HCT116 (cell line): ENCODE data around the gene MEI1. TPM values are rescaled to one million over a fixed set of nuclear protein-coding genes. Genes with fewer than 3 reads are reported as not detected.
A peak's percentile ranks its signal among the peaks of the same experiment; 100 is the strongest.

Experiments
- ATAC-seq: fragments of 200-7000 bp; cut with Tn5 transposase; 2 replicates; pipeline ENCODE4 v1.9.1; 2020; ENCODE audit warnings: mild to moderate bottlenecking, moderate library complexity
- BruUV-seq: library from RNA; stranded (reverse); fragments of 400-500 nt; replicated peaks from 2 replicates; lab custom pipeline; 2021; lab: Mats Ljungman, UMichigan
- CTCF ChIA-PET: fragments of 300-600 bp; sonication (Branson Sonifier 250); formaldehyde crosslinking; loops from one replicate; lab custom pipeline; 2021; ENCODE audit warnings: antibody characterized with exemption; lab: Charles Lee
- POLR2A ChIA-PET: fragments of 300-600, 350-600 bp; sonication (Branson Sonifier 250); formaldehyde crosslinking; loops from one replicate; lab custom pipeline; 2021; ENCODE audit warnings: antibody characterized with exemption; lab: Charles Lee
- RAD21 ChIA-PET, 2 experiments: fragments of 300-600 bp; sonication (Branson Sonifier 250); formaldehyde crosslinking; loops; one replicate each; lab custom pipeline; 2023; ENCODE audit warnings: low total read pairs in 2 of 2; ENCODE audit not compliant: uncharacterized antibody in 2 of 2, unreplicated experiment in 2 of 2, low non-redundant PET in 1 of 2; lab: Charles Lee
- DNase-seq: peaks from one replicate; pipeline ENCODE4 v3.0.0-alpha.2; 2010; ENCODE audit warnings: low read depth, low spot score
- H2AFZ ChIP-seq: fragments of 200-600 bp; shearing (Covaris generic), sonication (generic); 2 replicates; pipeline ENCODE4 v1.6.1; 2017; ENCODE audit warnings: low read depth, mixed run types, mixed read lengths, antibody characterized with exemption, low read length; ENCODE audit not compliant: poor library complexity, severe bottlenecking
- H3K27ac ChIP-seq: 2 replicates; pipeline ENCODE4 v1.5.1; 2012; ENCODE audit warnings: low read depth, low read length
- H3K27me3 ChIP-seq: fragments of 200-600 bp; sonication (generic); 2 replicates; pipeline ENCODE4 v1.6.1; 2016; ENCODE audit warnings: mixed run types, low read length, mixed read lengths; ENCODE audit not compliant: insufficient read depth
- H3K36me3 ChIP-seq, 2 experiments: fragments of 200-500 bp in 1 of 2; fragments of 200-600 bp in 1 of 2; sonication (Bioruptor generic) in 1 of 2; sonication (generic) in 1 of 2; 2 replicates each; pipeline versions ENCODE4 v1.5.1 to v1.6.1; 2014 to 2016; ENCODE audit warnings: low read length in 2 of 2, inconsistent platforms in 1 of 2, mixed read lengths in 1 of 2, mixed run types in 1 of 2; ENCODE audit not compliant: insufficient read depth in 2 of 2, control insufficient read depth in 1 of 2
- H3K4me1 ChIP-seq, 2 experiments: fragments of 200-600 bp in 1 of 2; sonication (generic) in 1 of 2; 2 replicates each; pipeline versions ENCODE4 v1.5.1 to v1.6.1; 2012 to 2017; ENCODE audit warnings: low read length in 2 of 2, inconsistent platforms in 1 of 2, mild to moderate bottlenecking in 1 of 2, mixed read lengths in 1 of 2, mixed run types in 1 of 2, moderate library complexity in 1 of 2; ENCODE audit not compliant: insufficient read depth in 2 of 2, control insufficient read depth in 1 of 2
- H3K4me2 ChIP-seq: fragments of 200-600 bp; sonication (generic); 2 replicates; pipeline ENCODE4 v1.6.1; 2017; ENCODE audit warnings: mixed run types, low read length, mixed read lengths
- H3K4me3 ChIP-seq, 2 experiments: fragments of 200-600 bp in 1 of 2; sonication (generic) in 1 of 2; replicated peaks in 1 of 2; 2 replicates each; pipeline ENCODE4 v1.5.1; 2011 to 2016; ENCODE audit warnings: low read length in 2 of 2, control low read depth in 1 of 2, low read depth in 1 of 2, mild to moderate bottlenecking in 1 of 2, mixed read lengths in 1 of 2, mixed run types in 1 of 2
- H3K79me2 ChIP-seq: fragments of 200-600 bp; sonication (generic); 2 replicates; pipeline ENCODE4 v1.6.1; 2017; ENCODE audit warnings: mild to moderate bottlenecking, mixed run types, low read length, moderate library complexity, mixed read lengths; ENCODE audit not compliant: insufficient read depth
- H3K9ac ChIP-seq: fragments of 200-600 bp; sonication (generic); 2 replicates; pipeline ENCODE4 v1.6.1; 2016; ENCODE audit warnings: low read length, mixed read lengths
- H3K9me2 ChIP-seq: fragments of 200-600 bp; sonication (generic), shearing (Covaris generic); 2 replicates; pipeline ENCODE4 v1.6.1; 2017; ENCODE audit warnings: mixed run types, mild to moderate bottlenecking, moderate library complexity; ENCODE audit not compliant: insufficient read depth
- H3K9me3 ChIP-seq, 2 experiments: fragments of 200-500 bp in 1 of 2; fragments of 200-600 bp in 1 of 2; sonication (Bioruptor generic) in 1 of 2; sonication (generic) in 1 of 2; 2 replicates each; pipeline ENCODE4 v1.6.1; 2014 to 2017; ENCODE audit warnings: low read length in 2 of 2, mixed read lengths in 2 of 2, inconsistent platforms in 1 of 2, low read depth in 1 of 2, mild to moderate bottlenecking in 1 of 2, mixed run types in 1 of 2, moderate library complexity in 1 of 2; ENCODE audit not compliant: control insufficient read depth in 1 of 2, insufficient read depth in 1 of 2
- H4K20me1 ChIP-seq: fragments of 200-600 bp; sonication (generic), shearing (Covaris generic); 2 replicates; pipeline ENCODE4 v1.6.1; 2017; ENCODE audit warnings: mixed run types, mild to moderate bottlenecking, moderate library complexity; ENCODE audit not compliant: insufficient read depth
- CTCF ChIP-seq, 3 experiments: fragments of 200-600 bp in 1 of 3; sonication (generic) in 1 of 3; IDR thresholded peaks in 2 of 3; conservative IDR thresholded peaks in 1 of 3; 2 replicates each; pipeline ENCODE4 v1.5.1; 2012 to 2017; ENCODE audit warnings: low read depth in 2 of 3, low read length in 2 of 3, antibody characterized with exemption in 1 of 3, borderline replicate concordance in 1 of 3, control low read depth in 1 of 3, mild to moderate bottlenecking in 1 of 3, mixed read lengths in 1 of 3, mixed run types in 1 of 3, moderate library complexity in 1 of 3; ENCODE audit not compliant: insufficient read depth in 1 of 3
- EGR1 ChIP-seq: IDR thresholded peaks from 2 replicates; pipeline ENCODE4 v1.6.1; 2012; ENCODE audit warnings: low read depth
- EZH2 ChIP-seq: fragments of 200-600 bp; sonication (generic); IDR thresholded peaks from 2 replicates; pipeline ENCODE4 v1.6.1; 2017; ENCODE audit warnings: antibody characterized with exemption, mixed run types
- JUND ChIP-seq: IDR thresholded peaks from 2 replicates; pipeline ENCODE4 v1.6.1; 2012
- MAX ChIP-seq: IDR thresholded peaks from 2 replicates; pipeline ENCODE4 v1.6.1; 2012
- RAD21 ChIP-seq: IDR thresholded peaks from 2 replicates; pipeline ENCODE4 v1.6.1; 2012; ENCODE audit warnings: low read depth, mild to moderate bottlenecking
- SIN3A ChIP-seq: IDR thresholded peaks from 2 replicates; pipeline ENCODE4 v1.6.1; 2012; ENCODE audit warnings: low read depth
- intact Hi-C: fragments of 100-400 bp; cut with micrococcal nuclease; formaldehyde crosslinking; loops from 2 replicates; pipeline ENCODE4 v1.10.0; 2022
- total RNA-seq: library from RNA; stranded (reverse); gene quantifications from one replicate; pipeline ENCODE4 v1.2.1, GENCODE V29; 2021; ENCODE audit not compliant: unreplicated experiment

The MEI1 gene
- total RNA-seq, 1 experiment from 2014 or later, result 0.64 TPM

GRCh38 chr22:41697126-41697775 is 2.1 kb upstream of the MEI1 start:
- POLR2A ChIA-PET, result interaction anchor here (1.3 to 3.6 kb wide), 2 partner anchors 9 to 103 kb away, joined by 6 to 9 read pairs; partner anchors contain the start of genes CCDC134 and SNU13
- Histone ChIP-seq H3K27me3 (no peaks in the 10 kb centered on the region), H2AFZ (no peak overlapping the region), H3K79me2 (no peaks in the 10 kb centered on the region), H3K4me2 (peak overlapping the region; percentile 46), H3K27ac (peak overlapping the region; percentile 45), H3K9me3 (no peaks in the 10 kb centered on the region), H3K4me3 (no peak overlapping the region), H4K20me1 (no peaks in the 10 kb centered on the region), H3K4me1 (peaks cover 3 to 12% of the 10 kb centered on the region in 2 experiments), H3K9ac (0 out of 2 replicates have a peak overlapping the region, but pooled peaks have one; percentile 22), H3K36me3 (peaks cover 0 to 3% of the 10 kb centered on the region in 2 experiments; a peak in 1 of 4 replicates), H3K9me2 (no peaks in the 10 kb centered on the region)
- RAD21 ChIA-PET, result interaction anchor here (0.6 to 1.8 kb wide), 12 partner anchors 49 to 250 kb away, joined by 3 to 9 read pairs (median 3); partner anchors contain the start of gene CCDC134 (in 2 of the 2)
- ATAC-seq (peak; percentile 91), DNase-seq (peak; percentile 68)
- TF ChIP-seq EGR1 (no peak), CTCF (IDR thresholded peaks at IDR 0.05 in 2 of 3, conservative IDR thresholded peaks at IDR 0.05 in 1 of 3; ENCODE audit: borderline replicate concordance in 1 of 3, insufficient read depth in 1 of 3, low read depth in 2 of 3, low read length in 2 of 3) (peak; percentile 96 to 99 (median 98)), JUND (no peak), RAD21 (peak; percentile 95)
- intact Hi-C loops, result loop anchor here (1.0 kb wide), 2 partner anchors 160 to 244 kb away; no protein-coding TSS in a partner anchor
- no TSS peak for BruUV-seq
- CTCF ChIA-PET, result interaction anchor here (0.6 to 3.5 kb wide), 46 partner anchors 8 to 747 kb away, joined by 3 to 62 read pairs (median 5); partner anchors contain the start of genes CCDC134, CENPM, DESI1 and PMM1

GRCh38 chr22:41700108-41700364 is 733 bp downstream of the MEI1 start:
- no peak overlapping the region for H3K27ac ChIP-seq
- ChIA-PET RAD21 (no interaction called here), POLR2A (interaction anchor here (3.6 kb wide), 1 partner anchor 11 kb away, joined by 9 read pairs; the partner anchor contains the start of gene SNU13), CTCF (no interaction called here)
- no peaks in the 10 kb centered on the region for H3K9me3 ChIP-seq
- DNase-seq (no peak), ATAC-seq (no peak)
- no peaks in the 10 kb centered on the region for H3K79me2 ChIP-seq
- no peak overlapping the region for H2AFZ ChIP-seq
- H3K9ac ChIP-seq, result no peak overlapping the region
- no TSS peak for BruUV-seq
- no peak overlapping the region for H3K4me3 ChIP-seq
- H3K9me2 ChIP-seq, result no peaks in the 10 kb centered on the region
- H3K4me1 ChIP-seq, result peaks cover 3 to 12% of the 10 kb centered on the region in 2 experiments
- H3K27me3 ChIP-seq, result no peaks in the 10 kb centered on the region
- H4K20me1 ChIP-seq, result no peaks in the 10 kb centered on the region
- no peak overlapping the region for H3K4me2 ChIP-seq
- H3K36me3 ChIP-seq, result no peaks in the 10 kb centered on the region
- TF ChIP-seq RAD21 (no peak), SIN3A (no peak), EZH2 (no peak), MAX (no peak)
- intact Hi-C loops, result no loop called here
